Middle frontal gyrus (tissue), 1 donor: ENCODE results near the gene GPN1.
"Not testable (repeated sequence)": the region's sequence is repeated elsewhere in the genome, so short reads cannot be mapped to it uniquely, and the experiment has no call there.

Source experiments
- DNase-seq: peaks from one replicate; pipeline ENCODE4 v3.0.0-alpha.2; 2015; ENCODE audit warnings: low spot score; ENCODE audit errors: extremely low spot score

GPN1 gene

DNA sequence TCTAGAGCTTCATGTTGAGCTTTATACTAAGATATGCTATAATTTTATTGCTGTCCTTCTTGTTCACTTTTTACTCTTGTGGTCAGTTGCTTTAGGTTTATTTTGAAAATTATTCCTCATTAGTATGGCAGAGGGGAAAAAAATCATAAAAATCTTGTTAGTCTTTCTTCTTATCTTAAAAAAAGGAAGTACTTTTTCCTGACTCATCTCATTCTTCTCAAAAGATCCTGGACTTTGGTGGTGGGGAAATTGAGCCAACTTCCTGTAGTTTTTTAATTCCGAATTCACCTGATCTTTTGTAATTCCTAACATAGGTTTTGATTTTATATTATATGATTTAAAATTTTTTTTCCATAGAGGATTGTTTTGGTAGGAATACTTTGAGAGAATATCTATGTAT, 38.6 kb downstream of the GPN1 start:
- DNase-seq = no peak

DNA sequence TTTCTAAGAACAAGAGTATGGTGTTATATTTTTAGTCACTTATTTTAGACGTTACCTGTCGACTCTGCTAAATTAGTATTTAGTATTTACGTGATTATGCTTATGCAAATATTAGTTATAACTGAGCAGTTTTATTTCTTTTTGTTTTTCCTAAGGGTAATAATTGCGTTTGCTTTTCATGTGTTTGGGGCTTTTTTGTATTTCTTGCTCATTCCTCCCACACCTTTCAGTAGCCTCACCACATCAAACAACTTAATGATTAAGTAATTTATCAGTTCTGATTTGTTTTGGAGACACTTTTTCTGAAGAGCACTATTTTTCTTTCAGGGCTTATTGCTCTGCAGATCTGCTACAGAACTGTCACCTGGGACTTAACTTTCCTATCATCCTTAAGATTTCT, 42.4 kb downstream of the GPN1 start:
- DNase-seq = no peak

DNA sequence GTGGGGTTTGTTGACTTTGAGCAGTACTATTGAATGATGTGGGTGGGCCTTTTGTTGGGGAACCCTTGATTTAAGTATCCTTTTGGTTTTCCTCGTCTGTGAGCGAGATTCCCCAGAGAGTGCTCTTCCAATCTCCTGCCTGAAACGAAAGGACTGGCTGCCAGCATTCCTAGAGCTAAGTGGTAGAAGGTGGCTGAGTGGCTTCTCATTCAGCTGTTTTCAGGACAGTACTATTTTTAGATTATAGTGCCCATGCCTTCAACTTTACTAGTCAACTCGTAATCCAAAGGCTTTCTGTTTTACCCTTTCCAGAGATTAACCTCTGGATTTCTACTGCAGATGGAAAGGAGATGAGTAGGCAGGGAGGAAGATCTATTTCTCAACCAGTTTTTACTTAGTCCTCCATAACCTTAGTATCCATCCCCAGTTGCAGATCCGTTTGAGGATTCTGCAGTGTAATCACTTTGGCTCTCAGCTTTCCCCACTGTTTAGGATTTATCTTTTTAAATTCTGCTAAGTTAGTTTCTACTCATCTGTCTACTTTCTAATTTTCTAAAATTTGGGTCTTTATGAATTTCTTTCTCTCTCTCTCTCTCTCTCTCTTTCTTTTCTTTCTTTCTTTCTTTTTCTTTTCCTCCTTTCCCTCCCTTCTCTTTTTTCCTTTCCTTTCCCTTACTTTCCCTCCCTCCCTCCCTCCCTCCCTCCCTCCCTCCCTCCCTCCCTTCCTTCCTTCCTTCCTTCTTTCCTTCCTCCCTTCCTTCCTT, 44.1 kb downstream of the GPN1 start:
- no peak for DNase-seq

DNA sequence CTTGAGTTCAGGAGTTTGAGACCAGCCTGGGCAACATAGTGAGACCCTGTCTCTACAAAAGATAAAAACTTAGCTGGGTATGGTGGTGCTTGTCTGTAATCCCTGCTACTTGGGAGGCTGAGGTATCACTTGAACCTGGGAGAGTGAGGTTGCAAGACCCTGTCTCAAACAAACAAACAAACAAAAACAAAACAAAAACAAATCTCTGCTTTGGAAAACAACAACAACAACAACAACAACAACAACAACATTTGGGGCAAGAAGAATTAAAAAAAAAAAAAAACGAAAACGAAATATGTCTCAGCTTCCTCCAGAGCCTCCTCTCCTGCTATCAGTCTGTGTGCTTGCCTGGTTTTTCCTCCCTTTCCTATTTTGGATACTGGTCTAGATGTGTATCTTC, 51.7 kb downstream of the GPN1 start:
- no peak for DNase-seq

DNA sequence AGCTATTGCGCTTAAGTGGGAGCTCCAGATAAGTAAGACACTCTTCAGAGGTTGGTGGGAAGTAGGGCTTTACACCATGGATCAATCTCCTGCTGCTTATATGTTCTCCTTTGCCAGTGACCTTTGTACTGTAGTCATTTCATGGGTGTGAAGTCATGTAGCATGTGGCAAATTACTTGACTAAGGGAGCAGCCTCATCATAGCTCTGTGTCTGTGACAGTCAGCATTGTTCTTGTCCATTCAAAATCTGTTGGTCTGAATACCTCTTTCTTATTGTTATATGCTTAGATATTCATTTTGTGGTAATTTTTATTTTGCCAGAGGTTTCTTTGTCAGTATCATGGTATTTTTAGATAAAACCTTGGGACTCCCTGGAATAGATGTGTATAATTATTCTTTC, 53.0 kb downstream of the GPN1 start:
- DNase-seq = no peak

DNA sequence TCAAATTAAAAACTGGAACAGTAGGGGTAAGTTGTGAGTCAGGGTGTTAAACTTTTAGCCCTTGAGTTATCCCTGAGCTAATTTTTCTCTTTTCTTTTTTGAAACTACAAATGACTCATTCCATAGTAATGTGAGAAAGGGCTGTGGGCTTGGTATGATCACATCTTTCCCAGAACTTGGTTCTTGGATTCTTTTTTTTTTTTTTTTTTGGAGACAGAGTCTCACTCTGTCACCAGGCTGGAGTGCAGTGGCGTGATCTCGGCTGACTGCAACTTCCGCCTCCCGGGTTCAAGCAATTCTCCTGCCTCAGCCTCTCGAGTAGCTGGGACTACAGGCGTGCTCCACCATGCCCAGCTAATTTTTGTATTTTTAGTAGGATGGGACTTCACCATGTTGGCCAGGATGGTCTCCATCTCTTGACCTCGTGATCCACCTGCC, 53.5 kb downstream of the GPN1 start:
- DNase-seq = not testable (repeated sequence)

DNA sequence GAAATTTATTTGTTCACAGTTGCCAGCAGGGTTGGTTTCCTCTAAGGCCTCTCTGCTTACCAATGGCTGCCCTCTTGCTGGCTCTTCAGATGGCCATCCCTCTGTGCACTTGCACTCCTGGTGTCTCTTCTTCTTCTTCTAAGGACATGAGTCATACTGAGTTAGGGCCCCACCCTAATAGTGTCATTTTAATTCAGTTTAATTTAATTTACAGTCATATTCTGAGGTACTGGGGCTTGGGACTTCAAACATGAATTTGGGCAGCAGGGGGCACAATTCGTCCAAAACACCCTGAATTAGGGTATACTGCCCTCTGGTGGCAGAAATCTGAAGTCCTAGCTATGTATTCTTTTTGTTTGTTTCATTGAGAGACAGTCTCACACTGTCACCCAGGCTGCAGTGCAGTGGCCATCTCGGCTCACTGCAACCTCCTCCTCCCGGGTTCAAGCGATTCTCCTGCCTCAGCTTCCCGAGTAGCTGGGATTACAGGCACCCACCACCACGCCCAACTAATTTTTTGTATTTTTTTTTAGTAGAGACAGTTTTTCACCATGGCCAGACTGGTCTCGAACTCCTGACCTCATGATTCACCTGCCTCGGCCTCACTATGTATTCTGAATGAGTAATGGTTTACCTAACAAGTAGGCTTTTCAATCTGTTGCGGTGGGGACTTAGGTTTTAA, 54.7 kb downstream of the GPN1 start:
- DNase-seq = peak; percentile 63

DNA sequence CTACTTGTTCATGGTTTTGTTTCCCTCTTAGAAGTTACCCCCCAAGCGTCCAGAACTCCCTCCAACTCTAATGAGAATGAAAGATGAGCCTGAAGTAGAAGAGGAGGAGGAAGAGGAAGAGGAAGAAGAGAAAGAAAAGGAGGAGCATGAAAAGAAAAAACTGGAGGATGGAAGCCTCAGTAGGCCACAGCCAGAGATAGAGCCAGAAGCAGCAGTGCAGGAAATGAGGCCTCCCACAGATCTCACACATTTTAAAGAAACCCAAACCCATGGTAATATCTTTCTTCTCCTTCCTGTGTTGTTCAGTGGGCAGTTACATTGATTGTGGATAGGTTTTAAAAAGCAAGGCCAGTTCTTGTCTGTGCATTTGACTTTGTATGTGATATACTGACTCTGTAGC, 56.2 kb downstream of the GPN1 start:
- DNase-seq = not testable (repeated sequence)

DNA sequence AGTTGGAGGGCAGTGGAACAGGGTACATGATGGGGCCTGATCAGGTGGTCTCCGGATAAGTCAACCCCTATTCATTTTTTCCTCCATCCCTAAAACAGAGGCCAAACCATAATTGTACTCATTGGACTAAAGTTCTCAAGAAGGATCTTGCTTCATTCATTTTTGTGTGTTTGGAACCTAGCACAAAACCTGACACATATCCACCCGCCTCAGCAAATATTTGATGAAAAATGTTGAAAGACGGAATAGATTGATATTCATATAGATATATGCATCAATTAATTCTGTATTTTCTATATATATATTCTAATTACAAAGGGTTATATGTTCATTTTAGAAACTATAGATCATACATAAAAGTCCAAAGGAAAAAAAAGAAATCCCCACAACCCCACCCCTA, 56.7 kb downstream of the GPN1 start:
- DNase-seq = no peak

DNA sequence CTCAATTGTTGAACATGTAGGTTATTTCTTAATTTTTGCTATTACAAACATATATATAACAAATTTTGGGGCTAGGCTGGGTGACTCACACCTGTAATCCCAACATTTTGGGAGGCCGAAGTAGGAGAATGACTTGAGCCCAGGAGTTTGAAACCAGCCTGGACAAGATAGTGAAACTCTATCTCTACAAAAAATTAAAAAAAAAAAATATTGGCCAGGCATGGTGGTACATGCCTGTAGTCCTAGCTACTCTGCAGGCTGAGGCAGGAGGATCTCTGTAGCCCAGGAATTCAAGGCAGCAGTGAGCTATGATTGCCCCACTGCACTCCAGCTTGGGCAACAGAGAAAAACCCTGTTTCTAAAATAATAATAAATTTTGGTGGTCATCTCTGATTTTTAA, 58.4 kb downstream of the GPN1 start:
- no peak for DNase-seq

DNA sequence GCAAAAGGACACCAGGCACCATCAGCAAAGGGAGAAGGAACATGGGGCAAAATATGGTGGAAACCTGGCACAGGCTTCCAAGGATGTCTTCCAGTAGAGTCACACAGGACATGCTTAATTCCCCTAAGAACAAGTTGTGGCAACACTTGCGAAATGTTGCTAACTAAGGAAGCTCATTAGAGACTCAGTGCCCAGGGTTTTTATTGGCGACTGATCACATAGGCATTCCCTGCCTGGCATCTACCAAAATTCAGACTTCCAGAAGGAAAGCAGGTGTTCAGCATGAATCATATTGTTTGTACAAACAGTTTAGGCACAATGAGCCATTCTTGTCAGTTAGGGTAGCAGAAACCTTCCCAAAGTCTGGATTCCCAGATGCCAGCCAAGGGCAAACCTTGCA, 60.6 kb downstream of the GPN1 start:
- DNase-seq = no peak

DNA sequence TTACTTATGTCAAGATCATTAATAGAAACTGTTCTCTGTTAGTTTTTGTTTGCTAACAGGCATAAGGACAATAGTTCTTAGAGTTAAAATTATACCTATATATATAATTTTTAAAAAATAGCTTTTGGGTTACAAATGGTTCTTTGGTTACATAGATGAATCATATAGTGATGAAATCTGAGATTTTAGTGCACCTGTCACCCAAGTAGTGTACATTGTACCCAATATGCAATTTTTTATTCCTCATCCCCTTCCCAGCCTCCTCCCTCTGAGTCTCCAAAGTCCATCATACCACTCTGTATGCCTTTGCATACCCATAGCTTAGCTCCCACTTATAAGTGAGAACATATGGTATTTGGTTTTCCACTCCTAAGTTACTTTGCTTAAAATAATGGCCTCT, 61.2 kb downstream of the GPN1 start:
- DNase-seq = no peak

DNA sequence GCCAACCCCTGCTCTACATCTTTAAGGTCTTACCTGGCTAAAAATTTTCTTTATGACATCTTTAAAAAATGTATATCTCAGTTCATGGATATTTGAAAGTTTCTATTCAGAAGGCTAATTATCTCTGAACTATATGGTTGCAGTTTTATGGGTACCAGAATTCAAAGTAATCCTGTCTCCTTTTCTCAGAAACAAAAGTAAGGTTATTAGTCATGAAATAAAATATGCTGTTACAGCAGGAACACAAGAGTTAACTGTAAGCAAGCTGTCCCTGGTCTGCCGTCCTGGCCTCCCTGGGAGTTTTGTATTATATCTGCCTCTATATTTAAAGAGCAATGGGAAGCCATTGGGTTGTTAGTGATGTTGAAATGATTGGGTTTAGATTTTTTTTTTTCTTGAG, 68.8 kb downstream of the GPN1 start:
- DNase-seq = no peak
